Type B pancreatic cell (in vitro differentiated cells): ENCODE results near the gene DMD. TPM values are rescaled to one million over a fixed set of nuclear protein-coding genes. Genes with fewer than 3 reads are reported as not detected.
"Not testable (repeated sequence)": the region's sequence is repeated elsewhere in the genome, so short reads cannot be mapped to it uniquely, and the experiment has no call there.

Experiments used
- DNase-seq: peaks from one replicate; pipeline ENCODE4 v3.0.0; 2021; ENCODE audit warnings: mixed read lengths; ENCODE audit not compliant: unreplicated experiment; ENCODE audit errors: extremely low spot score
- H3K27ac Mint-ChIP-seq: 2 replicates; pipeline ENCODE4 v1.8.0; 2021; ENCODE audit warnings: mild to moderate bottlenecking, mixed read lengths
- H3K27me3 Mint-ChIP-seq: 2 replicates; pipeline ENCODE4 v1.8.0; 2021; ENCODE audit warnings: mixed read lengths
- H3K36me3 Mint-ChIP-seq: 2 replicates; pipeline ENCODE4 v1.8.0; 2021; ENCODE audit warnings: mixed read lengths
- H3K4me1 Mint-ChIP-seq: one replicate; pipeline ENCODE4 v1.8.0; 2021; ENCODE audit warnings: mixed read lengths; ENCODE audit not compliant: unreplicated experiment
- H3K4me3 Mint-ChIP-seq: 2 replicates; pipeline ENCODE4 v1.8.0; 2021; ENCODE audit warnings: mild to moderate bottlenecking, mixed read lengths
- H3K9me3 Mint-ChIP-seq: 2 replicates; pipeline ENCODE4 v1.8.0; 2021; ENCODE audit warnings: mixed read lengths
- total RNA-seq: library from RNA; stranded (reverse); gene quantifications from 2 replicates; pipeline ENCODE4 v1.2.1, GENCODE V29; 2021; ENCODE audit warnings: low replicate concordance
- TF ChIP-seq, protein P1 (sequence below): fragments of 200-600 bp; sonication (generic); conservative IDR thresholded peaks from 2 replicates; pipeline ENCODE4 v1.5.0; 2021; ENCODE audit warnings: antibody characterized with exemption, mild to moderate bottlenecking

Gene DMD
- total RNA-seq, 1 donor from 2014 or later, result 57.1 TPM

DNA sequence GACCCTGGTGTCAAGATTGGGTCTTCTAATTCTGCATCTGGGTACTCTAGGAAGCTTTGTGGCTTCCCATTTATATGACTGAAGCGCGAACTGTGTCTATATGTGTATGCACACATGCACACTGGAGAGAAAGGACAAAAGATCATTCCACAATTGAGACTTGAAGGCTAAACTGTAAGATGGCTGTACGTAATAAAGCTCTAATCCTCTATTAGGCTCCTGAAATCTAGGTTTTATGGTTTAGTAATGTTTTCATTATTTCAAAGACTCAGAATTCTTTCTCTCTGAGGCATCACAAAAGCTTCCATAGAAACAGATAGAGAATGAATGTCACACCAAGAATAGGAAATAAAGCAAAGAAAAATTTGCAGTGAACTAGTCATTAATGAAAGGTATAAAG lies 1818.8 kb downstream of the DMD start:
- no peaks in the 10 kb centered on the region for H3K27me3 Mint-ChIP-seq
- no peak overlapping the region for H3K4me3 Mint-ChIP-seq
- H3K4me1 Mint-ChIP-seq, result no peaks in the 10 kb centered on the region
- no peak overlapping the region for H3K27ac Mint-ChIP-seq
- no peaks in the 10 kb centered on the region for H3K9me3 Mint-ChIP-seq
- DNase-seq, result no peak
- TF ChIP-seq, protein P1, sequence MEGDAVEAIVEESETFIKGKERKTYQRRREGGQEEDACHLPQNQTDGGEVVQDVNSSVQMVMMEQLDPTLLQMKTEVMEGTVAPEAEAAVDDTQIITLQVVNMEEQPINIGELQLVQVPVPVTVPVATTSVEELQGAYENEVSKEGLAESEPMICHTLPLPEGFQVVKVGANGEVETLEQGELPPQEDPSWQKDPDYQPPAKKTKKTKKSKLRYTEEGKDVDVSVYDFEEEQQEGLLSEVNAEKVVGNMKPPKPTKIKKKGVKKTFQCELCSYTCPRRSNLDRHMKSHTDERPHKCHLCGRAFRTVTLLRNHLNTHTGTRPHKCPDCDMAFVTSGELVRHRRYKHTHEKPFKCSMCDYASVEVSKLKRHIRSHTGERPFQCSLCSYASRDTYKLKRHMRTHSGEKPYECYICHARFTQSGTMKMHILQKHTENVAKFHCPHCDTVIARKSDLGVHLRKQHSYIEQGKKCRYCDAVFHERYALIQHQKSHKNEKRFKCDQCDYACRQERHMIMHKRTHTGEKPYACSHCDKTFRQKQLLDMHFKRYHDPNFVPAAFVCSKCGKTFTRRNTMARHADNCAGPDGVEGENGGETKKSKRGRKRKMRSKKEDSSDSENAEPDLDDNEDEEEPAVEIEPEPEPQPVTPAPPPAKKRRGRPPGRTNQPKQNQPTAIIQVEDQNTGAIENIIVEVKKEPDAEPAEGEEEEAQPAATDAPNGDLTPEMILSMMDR, result no peak
- H3K36me3 Mint-ChIP-seq, result no peaks in the 10 kb centered on the region

DNA sequence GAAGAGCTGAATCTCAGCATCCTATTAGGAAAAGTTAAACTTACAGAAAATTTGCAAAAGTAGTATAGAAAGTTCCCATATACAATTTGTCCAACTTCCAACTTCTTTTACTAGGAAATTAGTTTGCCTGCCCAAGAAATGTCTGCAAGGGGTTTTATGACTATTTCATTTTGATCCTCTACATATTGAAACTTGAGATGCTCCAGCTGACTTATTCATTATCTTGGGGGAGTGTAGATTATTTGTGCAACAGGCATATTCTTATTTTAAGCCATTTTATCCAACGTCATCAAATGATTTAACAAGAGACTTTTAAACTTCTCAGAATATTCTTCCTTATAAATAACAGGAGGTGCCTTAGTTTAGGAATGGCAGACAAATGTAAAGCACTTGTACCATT lies 1822.4 kb downstream of the DMD start:
- no peak overlapping the region for H3K4me3 Mint-ChIP-seq
- TF ChIP-seq, protein P1, result no peak
- no peaks in the 10 kb centered on the region for H3K27me3 Mint-ChIP-seq
- H3K4me1 Mint-ChIP-seq, result no peaks in the 10 kb centered on the region
- no peaks in the 10 kb centered on the region for H3K9me3 Mint-ChIP-seq
- no peak overlapping the region for H3K27ac Mint-ChIP-seq
- H3K36me3 Mint-ChIP-seq, result no peaks in the 10 kb centered on the region
- DNase-seq, result no peak

DNA sequence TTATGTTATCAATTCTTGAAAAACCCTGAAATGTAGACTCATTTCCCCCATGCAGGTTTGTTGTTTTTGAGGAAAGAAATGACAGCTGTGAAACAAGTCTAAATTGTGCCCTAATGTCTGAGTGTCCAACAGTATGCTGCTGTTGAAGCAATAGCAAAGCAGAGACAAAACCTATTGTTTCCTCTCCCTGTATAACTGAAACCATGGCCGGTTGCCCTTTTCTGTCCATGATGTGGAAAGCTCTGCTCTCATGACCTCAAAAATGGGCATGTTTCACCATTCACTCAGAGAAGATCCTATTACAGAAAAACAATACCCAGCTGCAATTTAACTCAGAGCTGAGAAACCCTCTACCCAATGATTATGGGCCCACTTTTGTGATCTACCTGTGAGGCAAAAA lies 1826.9 kb downstream of the DMD start:
- no peaks in the 10 kb centered on the region for H3K36me3 Mint-ChIP-seq
- H3K4me1 Mint-ChIP-seq, result no peaks in the 10 kb centered on the region
- H3K27ac Mint-ChIP-seq, result no peak overlapping the region
- TF ChIP-seq, protein P1, result no peak
- H3K27me3 Mint-ChIP-seq, result peaks cover 3% of the 10 kb centered on the region
- no peak for DNase-seq
- H3K9me3 Mint-ChIP-seq, result peaks cover 8% of the 10 kb centered on the region
- H3K4me3 Mint-ChIP-seq, result no peak overlapping the region

DNA sequence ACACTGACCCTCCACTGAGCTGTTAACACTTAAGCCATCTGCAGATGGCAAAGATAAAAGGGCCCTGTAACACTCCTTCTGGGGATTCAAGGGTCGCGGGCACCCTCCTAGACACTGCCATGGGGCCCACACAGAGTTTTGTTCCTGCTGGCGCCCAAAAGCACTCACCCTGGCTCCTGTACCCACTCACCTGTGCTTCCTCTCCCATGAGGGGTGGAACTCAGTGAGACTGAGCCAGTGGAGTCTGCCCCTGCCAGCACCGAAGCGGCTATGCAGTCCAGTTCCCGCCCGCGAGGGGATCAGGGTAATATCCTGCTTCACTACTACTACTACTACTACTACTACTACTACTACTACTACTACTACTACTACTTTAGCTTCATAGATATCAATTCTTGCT lies 1827.4 kb downstream of the DMD start:
- Mint-ChIP-seq H3K4me1 (no peaks in the 10 kb centered on the region), H3K9me3 (peaks cover 8% of the 10 kb centered on the region), H3K36me3 (no peaks in the 10 kb centered on the region), H3K27ac (no peak overlapping the region), H3K4me3 (no peak overlapping the region), H3K27me3 (peaks cover 3% of the 10 kb centered on the region)
- no peak for DNase-seq
- TF ChIP-seq, protein P1, result no peak

DNA sequence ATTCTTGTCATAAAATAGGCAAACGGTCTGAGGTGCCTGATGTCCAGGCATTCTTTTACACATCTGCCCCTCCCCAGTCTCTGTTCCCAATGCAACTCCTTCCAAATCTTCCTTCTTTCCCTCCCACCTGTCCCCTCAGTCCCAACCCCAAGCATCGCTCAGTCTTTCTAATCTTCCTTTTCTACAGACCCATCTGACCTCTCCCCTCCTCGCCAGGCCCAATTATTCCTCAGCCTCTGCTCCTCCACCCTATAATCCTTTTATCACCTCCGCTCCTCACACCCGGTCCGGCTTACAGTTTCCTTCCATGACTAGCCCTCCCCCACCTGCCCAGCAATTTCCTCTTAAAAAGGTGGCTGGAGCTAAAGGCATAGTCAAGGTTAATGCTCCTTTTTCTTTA lies 1832.4 kb downstream of the DMD start:
- not testable (repeated sequence) for H3K27ac Mint-ChIP-seq, H3K9me3 Mint-ChIP-seq, H3K36me3 Mint-ChIP-seq, DNase-seq, H3K4me1 Mint-ChIP-seq, H3K4me3 Mint-ChIP-seq, H3K27me3 Mint-ChIP-seq

DNA sequence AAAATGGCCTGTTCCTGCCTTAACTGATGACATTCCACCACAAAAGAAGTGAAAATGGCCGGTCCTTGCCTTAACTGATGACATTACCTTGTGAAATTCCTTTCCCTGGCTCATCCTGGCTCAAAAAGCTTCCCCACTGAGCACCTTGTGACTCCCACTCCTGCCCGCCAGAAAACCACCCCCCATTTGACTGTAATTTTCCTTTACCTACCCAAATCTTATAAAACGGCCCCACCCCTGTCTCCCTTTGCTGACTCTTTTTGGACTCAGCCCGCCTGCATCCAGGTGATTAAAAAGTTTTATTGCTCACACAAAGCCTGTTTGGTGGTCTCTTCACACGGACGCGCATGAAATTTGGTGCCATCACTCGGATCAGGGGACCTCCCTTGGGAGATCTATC lies 1833.5 kb downstream of the DMD start:
- not testable (repeated sequence) for H3K9me3 Mint-ChIP-seq, DNase-seq

DNA sequence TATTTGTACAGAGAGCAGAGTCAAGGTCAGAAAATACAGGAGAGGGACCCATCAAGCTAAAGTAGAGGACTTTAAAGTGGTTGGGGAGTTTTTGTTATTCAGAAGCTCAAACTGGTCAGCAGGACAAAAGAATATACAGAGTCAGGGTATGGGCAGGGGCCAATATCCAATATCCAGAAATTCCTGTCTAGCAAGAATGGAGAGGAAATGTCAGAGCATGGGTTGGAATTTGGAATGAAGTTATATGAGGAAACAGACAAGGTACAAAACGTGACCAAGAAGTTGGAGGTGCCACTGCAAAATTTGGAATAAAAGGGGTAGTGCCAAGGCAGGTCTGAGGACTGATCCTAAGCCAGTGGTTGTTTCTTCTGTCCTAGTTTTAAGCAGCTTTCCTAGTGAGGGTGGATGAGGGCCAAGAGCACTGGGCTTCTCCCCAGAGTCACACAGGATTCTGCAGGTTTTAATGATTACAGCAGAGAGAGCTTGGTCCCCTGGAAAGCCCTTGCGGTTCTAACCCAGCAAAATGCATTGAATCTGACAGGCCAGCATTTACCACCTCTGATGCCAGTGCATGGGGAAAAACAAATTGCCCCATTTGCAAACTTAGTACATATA lies 1834.8 kb downstream of the DMD start:
- H3K27me3 Mint-ChIP-seq, result peaks cover 3% of the 10 kb centered on the region
- DNase-seq, result no peak
- H3K9me3 Mint-ChIP-seq, result peaks cover 4% of the 10 kb centered on the region
- no peak overlapping the region for H3K4me3 Mint-ChIP-seq
- TF ChIP-seq, protein P1, result no peak
- H3K4me1 Mint-ChIP-seq, result no peaks in the 10 kb centered on the region
- H3K27ac Mint-ChIP-seq, result no peak overlapping the region
- no peaks in the 10 kb centered on the region for H3K36me3 Mint-ChIP-seq

More for the DNA sequence above, 1833.5 kb downstream of the DMD start:
- not testable (repeated sequence) for H3K27me3 Mint-ChIP-seq, H3K4me3 Mint-ChIP-seq, H3K4me1 Mint-ChIP-seq, H3K27ac Mint-ChIP-seq, H3K36me3 Mint-ChIP-seq
